PC-9 (cell line): ENCODE data around the gene GPR146.

ENCODE experiments used
- EZH2 ChIP-seq: fragments of 200-600 bp; sonication (generic); IDR thresholded peaks from 2 replicates; pipeline ENCODE4 v1.8.0; 2017; ENCODE audit warnings: antibody characterized with exemption, low read depth
- TF ChIP-seq, protein P1 (sequence below): fragments of 200-600 bp; sonication (generic); conservative IDR thresholded peaks from 2 replicates; pipeline ENCODE4 v1.6.1; 2017; ENCODE audit warnings: mixed run types, antibody characterized with exemption, mild to moderate bottlenecking, moderate library complexity

DNA sequence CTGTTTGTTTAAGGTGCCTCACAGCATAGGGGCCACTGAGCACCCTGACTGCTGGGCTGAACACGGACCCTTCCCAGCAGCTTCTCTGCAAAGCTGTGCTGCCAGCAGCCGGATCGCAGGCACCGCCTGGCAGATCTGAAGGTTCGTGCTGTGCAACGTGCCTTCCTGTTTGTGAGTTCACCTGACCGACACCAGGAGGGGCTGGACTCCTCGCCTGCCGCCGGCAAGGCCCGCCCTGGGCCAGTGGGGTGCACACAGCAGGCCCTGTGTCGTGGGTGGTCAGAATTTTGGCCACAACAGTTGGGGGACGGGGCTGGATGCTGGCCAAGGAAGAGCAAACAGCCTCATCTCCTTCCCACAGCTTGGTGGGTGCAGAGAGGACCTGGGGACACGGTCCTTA lies 48.8 kb upstream of the GPR146 start:
- TF ChIP-seq, protein P1, sequence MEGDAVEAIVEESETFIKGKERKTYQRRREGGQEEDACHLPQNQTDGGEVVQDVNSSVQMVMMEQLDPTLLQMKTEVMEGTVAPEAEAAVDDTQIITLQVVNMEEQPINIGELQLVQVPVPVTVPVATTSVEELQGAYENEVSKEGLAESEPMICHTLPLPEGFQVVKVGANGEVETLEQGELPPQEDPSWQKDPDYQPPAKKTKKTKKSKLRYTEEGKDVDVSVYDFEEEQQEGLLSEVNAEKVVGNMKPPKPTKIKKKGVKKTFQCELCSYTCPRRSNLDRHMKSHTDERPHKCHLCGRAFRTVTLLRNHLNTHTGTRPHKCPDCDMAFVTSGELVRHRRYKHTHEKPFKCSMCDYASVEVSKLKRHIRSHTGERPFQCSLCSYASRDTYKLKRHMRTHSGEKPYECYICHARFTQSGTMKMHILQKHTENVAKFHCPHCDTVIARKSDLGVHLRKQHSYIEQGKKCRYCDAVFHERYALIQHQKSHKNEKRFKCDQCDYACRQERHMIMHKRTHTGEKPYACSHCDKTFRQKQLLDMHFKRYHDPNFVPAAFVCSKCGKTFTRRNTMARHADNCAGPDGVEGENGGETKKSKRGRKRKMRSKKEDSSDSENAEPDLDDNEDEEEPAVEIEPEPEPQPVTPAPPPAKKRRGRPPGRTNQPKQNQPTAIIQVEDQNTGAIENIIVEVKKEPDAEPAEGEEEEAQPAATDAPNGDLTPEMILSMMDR, result no peak
- no peak for TF ChIP-seq EZH2
